HepG2 (cell line): ENCODE results near the gene COX7A1. TPM values are rescaled to one million over a fixed set of nuclear protein-coding genes. Genes with fewer than 3 reads are reported as not detected.

ENCODE experiments used
- GATAD2A ChIP-seq: IDR thresholded peaks from 2 replicates; pipeline ENCODE4 v1.6.1; 2016
- RBAK ChIP-seq: sonication (generic); formaldehyde crosslinking; IDR thresholded peaks from 2 replicates; pipeline ENCODE4 v1.5.1; 2020; ENCODE audit warnings: mild to moderate bottlenecking, missing genetic modification reagents
- REXO4 ChIP-seq: sonication (generic); formaldehyde crosslinking; IDR thresholded peaks from 2 replicates; pipeline ENCODE4 v1.8.0; 2022; ENCODE audit warnings: missing genetic modification reagents, mild to moderate bottlenecking, borderline replicate concordance
- SMARCE1 ChIP-seq: fragments of 450-650 bp; IDR thresholded peaks from 2 replicates; pipeline ENCODE4 v1.6.1; 2017; ENCODE audit warnings: borderline replicate concordance
- ZNF18 ChIP-seq: sonication (generic); formaldehyde crosslinking; IDR thresholded peaks from 2 replicates; pipeline ENCODE4 v1.8.0; 2022; ENCODE audit warnings: mild to moderate bottlenecking, missing genetic modification reagents; ENCODE audit not compliant: insufficient replicate concordance
- ZNF281 ChIP-seq: sonication (generic); formaldehyde crosslinking; IDR thresholded peaks from 2 replicates; pipeline ENCODE4 v1.4.0; 2020; ENCODE audit warnings: missing genetic modification reagents, borderline replicate concordance
- ZNF563 ChIP-seq: sonication (generic); formaldehyde crosslinking; IDR thresholded peaks from 2 replicates; pipeline ENCODE4 v1.8.0; 2022; ENCODE audit warnings: mild to moderate bottlenecking, moderate library complexity, missing genetic modification reagents
- polyA plus RNA-seq, 8 experiments: library from polyadenylated mRNA; depleted of rRNA in 3 of 8; stranded (reverse) in 7 of 8; unstranded in 1 of 8; fragments of >200 nt; fragmentation: Illumina TruSeq in 4 of 8; extraction: Trizol in 4 of 8; gene quantifications; 2 replicates each; pipeline versions ENCODE4 v1.2.1 to v1.2.3, GENCODE V29; 2011 to 2016; ENCODE audit warnings: low read depth in 4 of 8, missing spikeins in 1 of 8, mixed read lengths in 1 of 8; ENCODE audit not compliant: insufficient read depth in 1 of 8
- total RNA-seq, 5 experiments: library from RNA; depleted of rRNA; stranded (reverse); fragments of >200 nt; fragmentation: Illumina TruSeq; extraction: Trizol; gene quantifications; 2 replicates each; pipeline ENCODE4 v1.2.3, GENCODE V29; 2016; ENCODE audit warnings: low read depth in 1 of 5
- TF ChIP-seq, protein P1 (sequence below), 2 experiments: IDR thresholded peaks; 2 replicates each; pipeline ENCODE4 v1.6.1; 2011 to 2012; ENCODE audit warnings: low read length in 2 of 2, borderline replicate concordance in 1 of 2, low read depth in 1 of 2, mild to moderate bottlenecking in 1 of 2, moderate library complexity in 1 of 2
- TF ChIP-seq, protein P2 (sequence below): sonication (generic); formaldehyde crosslinking; IDR thresholded peaks from 2 replicates; pipeline ENCODE4 v1.5.1; 2020; ENCODE audit warnings: mild to moderate bottlenecking, missing genetic modification reagents, borderline replicate concordance
- TF ChIP-seq, protein P3 (sequence below): sonication (generic); formaldehyde crosslinking; IDR thresholded peaks from 2 replicates; pipeline ENCODE4 v1.5.0; 2020; ENCODE audit warnings: mild to moderate bottlenecking, missing genetic modification reagents

COX7A1 gene
- total and polyA plus RNA-seq, 2 of the 13 experiments (the other 11 are each of a cell fraction or from before 2014, with no cell fraction given), result not detected

- TF ChIP-seq ZNF281 (CRISPR knock-in tag) (no peak), RBAK (CRISPR knock-in tag) (no peak), GATAD2A (CRISPR knock-in tag) (peak; percentile 45; the same call in 1 of the 2 replicates), ZNF18 (CRISPR knock-in tag) (peak; percentile 68), ZNF563 (CRISPR knock-in tag) (peak; percentile 80), REXO4 (CRISPR knock-in tag) (peak; percentile 68; the same call in 1 of the 2 replicates), SMARCE1 (no peak)
- TF ChIP-seq, protein P1, sequence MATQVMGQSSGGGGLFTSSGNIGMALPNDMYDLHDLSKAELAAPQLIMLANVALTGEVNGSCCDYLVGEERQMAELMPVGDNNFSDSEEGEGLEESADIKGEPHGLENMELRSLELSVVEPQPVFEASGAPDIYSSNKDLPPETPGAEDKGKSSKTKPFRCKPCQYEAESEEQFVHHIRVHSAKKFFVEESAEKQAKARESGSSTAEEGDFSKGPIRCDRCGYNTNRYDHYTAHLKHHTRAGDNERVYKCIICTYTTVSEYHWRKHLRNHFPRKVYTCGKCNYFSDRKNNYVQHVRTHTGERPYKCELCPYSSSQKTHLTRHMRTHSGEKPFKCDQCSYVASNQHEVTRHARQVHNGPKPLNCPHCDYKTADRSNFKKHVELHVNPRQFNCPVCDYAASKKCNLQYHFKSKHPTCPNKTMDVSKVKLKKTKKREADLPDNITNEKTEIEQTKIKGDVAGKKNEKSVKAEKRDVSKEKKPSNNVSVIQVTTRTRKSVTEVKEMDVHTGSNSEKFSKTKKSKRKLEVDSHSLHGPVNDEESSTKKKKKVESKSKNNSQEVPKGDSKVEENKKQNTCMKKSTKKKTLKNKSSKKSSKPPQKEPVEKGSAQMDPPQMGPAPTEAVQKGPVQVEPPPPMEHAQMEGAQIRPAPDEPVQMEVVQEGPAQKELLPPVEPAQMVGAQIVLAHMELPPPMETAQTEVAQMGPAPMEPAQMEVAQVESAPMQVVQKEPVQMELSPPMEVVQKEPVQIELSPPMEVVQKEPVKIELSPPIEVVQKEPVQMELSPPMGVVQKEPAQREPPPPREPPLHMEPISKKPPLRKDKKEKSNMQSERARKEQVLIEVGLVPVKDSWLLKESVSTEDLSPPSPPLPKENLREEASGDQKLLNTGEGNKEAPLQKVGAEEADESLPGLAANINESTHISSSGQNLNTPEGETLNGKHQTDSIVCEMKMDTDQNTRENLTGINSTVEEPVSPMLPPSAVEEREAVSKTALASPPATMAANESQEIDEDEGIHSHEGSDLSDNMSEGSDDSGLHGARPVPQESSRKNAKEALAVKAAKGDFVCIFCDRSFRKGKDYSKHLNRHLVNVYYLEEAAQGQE (IDR thresholded peaks at IDR 0.05; ENCODE audit: borderline replicate concordance in 1 of 2, low read depth in 1 of 2, low read length in 2 of 2), result 0 out of 4 replicates have a peak, but pooled peaks of 1 of the 2 experiments have one; percentile 37
- TF ChIP-seq, protein P2, sequence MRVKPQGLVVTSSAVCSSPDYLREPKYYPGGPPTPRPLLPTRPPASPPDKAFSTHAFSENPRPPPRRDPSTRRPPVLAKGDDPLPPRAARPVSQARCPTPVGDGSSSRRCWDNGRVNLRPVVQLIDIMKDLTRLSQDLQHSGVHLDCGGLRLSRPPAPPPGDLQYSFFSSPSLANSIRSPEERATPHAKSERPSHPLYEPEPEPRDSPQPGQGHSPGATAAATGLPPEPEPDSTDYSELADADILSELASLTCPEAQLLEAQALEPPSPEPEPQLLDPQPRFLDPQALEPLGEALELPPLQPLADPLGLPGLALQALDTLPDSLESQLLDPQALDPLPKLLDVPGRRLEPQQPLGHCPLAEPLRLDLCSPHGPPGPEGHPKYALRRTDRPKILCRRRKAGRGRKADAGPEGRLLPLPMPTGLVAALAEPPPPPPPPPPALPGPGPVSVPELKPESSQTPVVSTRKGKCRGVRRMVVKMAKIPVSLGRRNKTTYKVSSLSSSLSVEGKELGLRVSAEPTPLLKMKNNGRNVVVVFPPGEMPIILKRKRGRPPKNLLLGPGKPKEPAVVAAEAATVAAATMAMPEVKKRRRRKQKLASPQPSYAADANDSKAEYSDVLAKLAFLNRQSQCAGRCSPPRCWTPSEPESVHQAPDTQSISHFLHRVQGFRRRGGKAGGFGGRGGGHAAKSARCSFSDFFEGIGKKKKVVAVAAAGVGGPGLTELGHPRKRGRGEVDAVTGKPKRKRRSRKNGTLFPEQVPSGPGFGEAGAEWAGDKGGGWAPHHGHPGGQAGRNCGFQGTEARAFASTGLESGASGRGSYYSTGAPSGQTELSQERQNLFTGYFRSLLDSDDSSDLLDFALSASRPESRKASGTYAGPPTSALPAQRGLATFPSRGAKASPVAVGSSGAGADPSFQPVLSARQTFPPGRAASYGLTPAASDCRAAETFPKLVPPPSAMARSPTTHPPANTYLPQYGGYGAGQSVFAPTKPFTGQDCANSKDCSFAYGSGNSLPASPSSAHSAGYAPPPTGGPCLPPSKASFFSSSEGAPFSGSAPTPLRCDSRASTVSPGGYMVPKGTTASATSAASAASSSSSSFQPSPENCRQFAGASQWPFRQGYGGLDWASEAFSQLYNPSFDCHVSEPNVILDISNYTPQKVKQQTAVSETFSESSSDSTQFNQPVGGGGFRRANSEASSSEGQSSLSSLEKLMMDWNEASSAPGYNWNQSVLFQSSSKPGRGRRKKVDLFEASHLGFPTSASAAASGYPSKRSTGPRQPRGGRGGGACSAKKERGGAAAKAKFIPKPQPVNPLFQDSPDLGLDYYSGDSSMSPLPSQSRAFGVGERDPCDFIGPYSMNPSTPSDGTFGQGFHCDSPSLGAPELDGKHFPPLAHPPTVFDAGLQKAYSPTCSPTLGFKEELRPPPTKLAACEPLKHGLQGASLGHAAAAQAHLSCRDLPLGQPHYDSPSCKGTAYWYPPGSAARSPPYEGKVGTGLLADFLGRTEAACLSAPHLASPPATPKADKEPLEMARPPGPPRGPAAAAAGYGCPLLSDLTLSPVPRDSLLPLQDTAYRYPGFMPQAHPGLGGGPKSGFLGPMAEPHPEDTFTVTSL (CRISPR knock-in tag), result no peak
- TF ChIP-seq, protein P3, sequence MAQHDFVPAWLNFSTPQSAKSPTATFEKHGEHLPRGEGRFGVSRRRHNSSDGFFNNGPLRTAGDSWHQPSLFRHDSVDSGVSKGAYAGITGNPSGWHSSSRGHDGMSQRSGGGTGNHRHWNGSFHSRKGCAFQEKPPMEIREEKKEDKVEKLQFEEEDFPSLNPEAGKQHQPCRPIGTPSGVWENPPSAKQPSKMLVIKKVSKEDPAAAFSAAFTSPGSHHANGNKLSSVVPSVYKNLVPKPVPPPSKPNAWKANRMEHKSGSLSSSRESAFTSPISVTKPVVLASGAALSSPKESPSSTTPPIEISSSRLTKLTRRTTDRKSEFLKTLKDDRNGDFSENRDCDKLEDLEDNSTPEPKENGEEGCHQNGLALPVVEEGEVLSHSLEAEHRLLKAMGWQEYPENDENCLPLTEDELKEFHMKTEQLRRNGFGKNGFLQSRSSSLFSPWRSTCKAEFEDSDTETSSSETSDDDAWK (CRISPR knock-in tag), result no peak
Measured at GRCh38 chr19:36114721-36115452, 37.4 kb downstream of the COX7A1 start, which contains the start of gene POLR2I (continued).
